ENCODE results near the gene CCDC120. TPM values are rescaled to one million over a fixed set of nuclear protein-coding genes. Genes with fewer than 3 reads are reported as not detected.

Gene CCDC120
- total RNA-seq, 3 donors from 2014 or later (not counting 1 experiment from before 2014, with no cell fraction given): 12.5 to 14.2 (median 13.0) TPM

DNA sequence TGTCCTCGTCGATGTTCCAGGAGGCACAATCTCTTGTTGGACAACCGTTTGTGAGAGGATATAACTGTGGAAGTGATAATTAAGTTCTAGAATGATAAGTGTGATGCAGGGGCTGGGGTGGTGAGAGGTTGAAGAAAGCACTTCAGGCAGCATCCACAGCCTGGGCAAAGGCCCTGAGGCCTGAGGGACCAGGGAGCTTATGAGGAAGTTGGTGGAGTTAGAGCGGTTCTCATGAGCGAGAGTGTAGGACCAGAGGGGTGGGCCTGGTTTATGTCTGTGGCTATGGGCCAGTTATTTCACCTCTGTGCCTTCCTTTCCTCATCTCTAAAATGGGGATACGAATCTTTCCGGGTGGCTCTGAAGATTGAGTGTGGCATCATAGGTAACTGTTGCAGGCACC, 2.7 kb downstream of the CCDC120 start:
- H3K4me3 ChIP-seq (ENCODE audit: low read length): no peak overlapping the region
- ATAC-seq: no peak
- no peaks in the 10 kb centered on the region for H3K36me3 Mint-ChIP-seq
- WGBS (ENCODE audit: insufficient coverage): 86% methylated on average over 5 of the region's 7 CpGs
- TF ChIP-seq, protein P1, sequence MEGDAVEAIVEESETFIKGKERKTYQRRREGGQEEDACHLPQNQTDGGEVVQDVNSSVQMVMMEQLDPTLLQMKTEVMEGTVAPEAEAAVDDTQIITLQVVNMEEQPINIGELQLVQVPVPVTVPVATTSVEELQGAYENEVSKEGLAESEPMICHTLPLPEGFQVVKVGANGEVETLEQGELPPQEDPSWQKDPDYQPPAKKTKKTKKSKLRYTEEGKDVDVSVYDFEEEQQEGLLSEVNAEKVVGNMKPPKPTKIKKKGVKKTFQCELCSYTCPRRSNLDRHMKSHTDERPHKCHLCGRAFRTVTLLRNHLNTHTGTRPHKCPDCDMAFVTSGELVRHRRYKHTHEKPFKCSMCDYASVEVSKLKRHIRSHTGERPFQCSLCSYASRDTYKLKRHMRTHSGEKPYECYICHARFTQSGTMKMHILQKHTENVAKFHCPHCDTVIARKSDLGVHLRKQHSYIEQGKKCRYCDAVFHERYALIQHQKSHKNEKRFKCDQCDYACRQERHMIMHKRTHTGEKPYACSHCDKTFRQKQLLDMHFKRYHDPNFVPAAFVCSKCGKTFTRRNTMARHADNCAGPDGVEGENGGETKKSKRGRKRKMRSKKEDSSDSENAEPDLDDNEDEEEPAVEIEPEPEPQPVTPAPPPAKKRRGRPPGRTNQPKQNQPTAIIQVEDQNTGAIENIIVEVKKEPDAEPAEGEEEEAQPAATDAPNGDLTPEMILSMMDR (IDR thresholded peaks at IDR 0.05): no peak
- no peaks in the 10 kb centered on the region for H3K27me3 ChIP-seq (ENCODE audit: control insufficient read depth, insufficient read depth, low read length)
- no peak for DNase-seq
- no peaks in the 10 kb centered on the region for H3K4me1 ChIP-seq (ENCODE audit: control insufficient read depth, insufficient read depth, low read length)
- H3K9me3 Mint-ChIP-seq: no peaks in the 10 kb centered on the region
- no peak overlapping the region for H3K4me3 Mint-ChIP-seq
- H3K36me3 ChIP-seq (ENCODE audit: control insufficient read depth, insufficient read depth, low read length): no peaks in the 10 kb centered on the region
- H3K27ac Mint-ChIP-seq: no peak overlapping the region
- no peaks in the 10 kb centered on the region for H3K27me3 Mint-ChIP-seq (ENCODE audit: low read depth in 2 of 2)
- H3K4me1 Mint-ChIP-seq: no peaks in the 10 kb centered on the region
- intact Hi-C loops (cut with micrococcal nuclease): no loop called here
- no peak overlapping the region for H3K27ac ChIP-seq (ENCODE audit: low read length)
- H3K9me3 ChIP-seq (ENCODE audit: control insufficient read depth, insufficient read depth, low read length): no peaks in the 10 kb centered on the region

DNA sequence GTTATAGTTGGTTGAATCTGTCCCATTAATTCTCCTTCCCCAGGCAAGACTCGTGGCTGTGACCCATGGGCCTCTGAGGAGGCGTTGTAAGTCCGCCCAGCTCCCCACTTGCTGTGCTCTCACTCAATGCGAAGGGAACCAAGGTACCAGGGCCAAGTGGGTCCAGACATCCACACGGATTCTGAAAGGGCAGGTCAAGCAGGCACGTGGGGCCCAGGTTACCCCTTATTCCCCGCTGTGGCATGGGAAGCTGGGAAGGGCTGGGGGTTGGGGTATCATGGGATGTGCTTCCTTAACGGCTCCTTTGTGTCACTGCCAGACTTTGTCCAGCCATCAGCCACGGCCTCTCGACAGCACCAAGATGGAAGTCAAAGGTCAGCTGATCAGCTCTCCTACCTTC, 3.1 kb downstream of the CCDC120 start:
- Mint-ChIP-seq H3K9me3 (no peaks in the 10 kb centered on the region), H3K4me3 (no peak overlapping the region), H3K27me3 (ENCODE audit: low read depth in 2 of 2) (no peaks in the 10 kb centered on the region), H3K4me1 (no peaks in the 10 kb centered on the region), H3K27ac (no peak overlapping the region), H3K36me3 (no peaks in the 10 kb centered on the region)
- intact Hi-C loops (cut with micrococcal nuclease): no loop called here
- no peak overlapping the region for H3K4me3 ChIP-seq (ENCODE audit: low read length)
- H3K27ac ChIP-seq (ENCODE audit: low read length): no peak overlapping the region
- H3K36me3 ChIP-seq (ENCODE audit: control insufficient read depth, insufficient read depth, low read length): no peaks in the 10 kb centered on the region
- TF ChIP-seq, protein P1 (IDR thresholded peaks at IDR 0.05): no peak
- 98% methylated on average over 10 of the region's 10 CpGs for WGBS (ENCODE audit: insufficient coverage)
- DNase-seq (no peak), ATAC-seq (no peak)
- H3K27me3 ChIP-seq (ENCODE audit: control insufficient read depth, insufficient read depth, low read length): no peaks in the 10 kb centered on the region
- no peaks in the 10 kb centered on the region for H3K9me3 ChIP-seq (ENCODE audit: control insufficient read depth, insufficient read depth, low read length)
- no peaks in the 10 kb centered on the region for H3K4me1 ChIP-seq (ENCODE audit: control insufficient read depth, insufficient read depth, low read length)

DNA sequence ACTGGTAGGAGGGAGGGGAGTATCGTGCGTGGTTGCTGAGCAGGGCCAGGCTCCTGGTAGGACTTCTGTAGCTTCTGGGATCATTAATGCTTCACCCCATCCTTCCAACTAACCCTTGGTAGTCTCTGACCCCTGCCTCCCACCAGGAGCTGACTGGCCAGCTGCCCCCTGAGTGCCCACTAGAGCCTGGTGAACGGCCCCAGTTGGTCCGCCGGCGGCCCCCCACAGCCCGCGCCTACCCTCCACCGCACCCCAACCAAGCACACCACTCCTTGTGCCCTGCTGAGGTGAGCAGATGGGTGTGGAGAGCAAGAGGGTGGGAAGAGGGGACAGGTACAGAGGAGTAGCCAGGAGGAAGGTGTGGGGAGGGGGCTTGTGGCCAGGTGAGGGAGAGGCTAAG, 4.9 kb downstream of the CCDC120 start:
- Mint-ChIP-seq H3K27me3 (ENCODE audit: low read depth in 2 of 2) (no peaks in the 10 kb centered on the region), H3K36me3 (no peaks in the 10 kb centered on the region), H3K9me3 (no peaks in the 10 kb centered on the region), H3K4me3 (no peak overlapping the region), H3K27ac (no peak overlapping the region), H3K4me1 (no peaks in the 10 kb centered on the region)
- Histone ChIP-seq H3K4me1 (ENCODE audit: control insufficient read depth, insufficient read depth, low read length) (no peaks in the 10 kb centered on the region), H3K4me3 (ENCODE audit: low read length) (no peak overlapping the region), H3K27me3 (ENCODE audit: control insufficient read depth, insufficient read depth, low read length) (no peaks in the 10 kb centered on the region), H3K27ac (ENCODE audit: low read length) (no peak overlapping the region), H3K36me3 (ENCODE audit: control insufficient read depth, insufficient read depth, low read length) (no peaks in the 10 kb centered on the region), H3K9me3 (ENCODE audit: control insufficient read depth, insufficient read depth, low read length) (no peaks in the 10 kb centered on the region)
- intact Hi-C loops (cut with micrococcal nuclease): no loop called here
- TF ChIP-seq, protein P1 (IDR thresholded peaks at IDR 0.05): no peak
- no peak for ATAC-seq
- no CpG with 5 or more reads among the region's 9 CpGs for WGBS (ENCODE audit: insufficient coverage)
- DNase-seq: no peak

DNA sequence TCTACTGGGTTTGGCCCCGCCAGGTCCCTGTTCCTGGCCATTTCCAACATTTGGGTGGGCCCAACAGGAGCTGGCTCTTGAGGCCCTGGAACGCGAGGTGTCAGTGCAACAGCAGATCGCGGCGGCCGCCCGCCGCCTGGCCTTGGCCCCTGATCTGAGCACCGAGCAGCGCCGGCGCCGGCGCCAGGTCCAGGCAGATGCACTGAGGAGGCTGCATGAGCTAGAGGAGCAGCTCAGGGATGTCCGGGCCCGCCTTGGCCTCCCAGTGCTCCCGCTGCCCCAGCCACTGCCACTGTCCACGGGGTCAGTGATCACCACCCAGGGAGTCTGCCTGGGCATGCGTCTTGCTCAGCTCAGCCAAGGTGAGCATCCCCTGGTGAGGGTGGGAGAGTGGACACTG, 5.5 kb downstream of the CCDC120 start:
- Mint-ChIP-seq H3K9me3 (no peaks in the 10 kb centered on the region), H3K27ac (no peak overlapping the region), H3K36me3 (no peaks in the 10 kb centered on the region), H3K4me1 (no peaks in the 10 kb centered on the region), H3K27me3 (ENCODE audit: low read depth in 2 of 2) (no peaks in the 10 kb centered on the region), H3K4me3 (no peak overlapping the region)
- no peak for DNase-seq
- Histone ChIP-seq H3K4me3 (ENCODE audit: low read length) (no peak overlapping the region), H3K27me3 (ENCODE audit: control insufficient read depth, insufficient read depth, low read length) (no peaks in the 10 kb centered on the region), H3K27ac (ENCODE audit: low read length) (no peak overlapping the region), H3K9me3 (ENCODE audit: control insufficient read depth, insufficient read depth, low read length) (no peaks in the 10 kb centered on the region), H3K4me1 (ENCODE audit: control insufficient read depth, insufficient read depth, low read length) (no peaks in the 10 kb centered on the region), H3K36me3 (ENCODE audit: control insufficient read depth, insufficient read depth, low read length) (no peaks in the 10 kb centered on the region)
- intact Hi-C loops (cut with micrococcal nuclease): no loop called here
- TF ChIP-seq, protein P1 (IDR thresholded peaks at IDR 0.05): no peak
- WGBS (ENCODE audit: insufficient coverage): 98% methylated on average over 20 of the region's 20 CpGs
- no peak for ATAC-seq

Measured in natural killer cell (primary cell).